IPS-15b (cell line): Measurements from ENCODE around the gene RANBP3L.
"Not testable (repeated sequence)": the region's sequence is repeated elsewhere in the genome, so short reads cannot be mapped to it uniquely, and the experiment has no call there.

ENCODE experiments used
- H3K27me3 ChIP-seq: one replicate; pipeline ENCODE4 v1.6.1; 2013; ENCODE audit warnings: low read length; ENCODE audit not compliant: control insufficient read depth, insufficient read depth
- H3K36me3 ChIP-seq: one replicate; pipeline ENCODE4 v1.6.1; 2013; ENCODE audit warnings: low read length; ENCODE audit not compliant: control insufficient read depth, insufficient read depth
- H3K4me1 ChIP-seq: one replicate; pipeline ENCODE4 v1.6.1; 2013; ENCODE audit warnings: mild to moderate bottlenecking, low read length; ENCODE audit not compliant: control insufficient read depth, insufficient read depth
- H3K4me3 ChIP-seq: one replicate; pipeline ENCODE4 v1.5.1; 2013; ENCODE audit warnings: low read depth, low read length
- H3K9ac ChIP-seq: one replicate; pipeline ENCODE4 v1.6.1; 2013; ENCODE audit warnings: low read depth, mild to moderate bottlenecking, low read length
- H3K9me3 ChIP-seq: one replicate; pipeline ENCODE4 v1.6.1; 2013; ENCODE audit warnings: mild to moderate bottlenecking, low read length; ENCODE audit not compliant: control insufficient read depth, insufficient read depth

The RANBP3L gene

GRCh38 chr5:36301858-36302603 is at the start of gene RANBP3L:
TSS of gene RANBP3L (minus strand) at chr5:36301902. CDS start at chr5:36301416, 486 bp downstream.
- no peak within 1 kb of the TSS for H3K9ac ChIP-seq
- H3K36me3 ChIP-seq = no peaks in the 10 kb centered on the region
- no peaks in the 10 kb centered on the region for H3K4me1 ChIP-seq
- no peak within 1 kb of the TSS for H3K4me3 ChIP-seq
- H3K27me3 ChIP-seq = no peaks in the 10 kb centered on the region
- H3K9me3 ChIP-seq = no peaks in the 10 kb centered on the region

- Histone ChIP-seq H3K36me3 (no peaks in the 10 kb centered on the region), H3K4me1 (no peaks in the 10 kb centered on the region), H3K27me3 (no peaks in the 10 kb centered on the region), H3K4me3 (no peak overlapping the region), H3K9ac (no peak overlapping the region), H3K9me3 (no peaks in the 10 kb centered on the region)
Observed at GRCh38 chr5:36346896-36347690, 45.4 kb upstream of the RANBP3L start.

GRCh38 chr5:36344899-36345298 is 43.2 kb upstream of the RANBP3L start:
- Histone ChIP-seq H3K9me3 (no peaks in the 10 kb centered on the region), H3K27me3 (no peaks in the 10 kb centered on the region), H3K4me3 (no peak overlapping the region), H3K4me1 (no peaks in the 10 kb centered on the region), H3K9ac (no peak overlapping the region), H3K36me3 (no peaks in the 10 kb centered on the region)

GRCh38 chr5:36341720-36342119 is 40.0 kb upstream of the RANBP3L start:
- H3K4me1 ChIP-seq, H3K27me3 ChIP-seq, H3K4me3 ChIP-seq, H3K9ac ChIP-seq, H3K9me3 ChIP-seq, H3K36me3 ChIP-seq: not testable (repeated sequence)

GRCh38 chr5:36337597-36337996 is 35.9 kb upstream of the RANBP3L start:
- Histone ChIP-seq H3K4me1 (no peaks in the 10 kb centered on the region), H3K9me3 (no peaks in the 10 kb centered on the region), H3K4me3 (no peak overlapping the region), H3K27me3 (no peaks in the 10 kb centered on the region), H3K36me3 (no peaks in the 10 kb centered on the region), H3K9ac (no peak overlapping the region)

GRCh38 chr5:36334315-36334714 is 32.6 kb upstream of the RANBP3L start:
- no peak overlapping the region for H3K4me3 ChIP-seq
- no peaks in the 10 kb centered on the region for H3K36me3 ChIP-seq
- H3K4me1 ChIP-seq = no peaks in the 10 kb centered on the region
- H3K9ac ChIP-seq = no peak overlapping the region
- H3K9me3 ChIP-seq = no peaks in the 10 kb centered on the region
- H3K27me3 ChIP-seq = no peaks in the 10 kb centered on the region

- not testable (repeated sequence) for H3K27me3 ChIP-seq
Observed at GRCh38 chr5:36332720-36333119, 31.0 kb upstream of the RANBP3L start.

GRCh38 chr5:36325196-36325595 is 23.5 kb upstream of the RANBP3L start:
- no peak overlapping the region for H3K9ac ChIP-seq
- no peaks in the 10 kb centered on the region for H3K27me3 ChIP-seq
- no peaks in the 10 kb centered on the region for H3K9me3 ChIP-seq
- no peaks in the 10 kb centered on the region for H3K4me1 ChIP-seq
- no peaks in the 10 kb centered on the region for H3K36me3 ChIP-seq
- no peak overlapping the region for H3K4me3 ChIP-seq

More at GRCh38 chr5:36332720-36333119, 31.0 kb upstream of the RANBP3L start:
- not testable (repeated sequence) for H3K9me3 ChIP-seq, H3K4me3 ChIP-seq, H3K36me3 ChIP-seq, H3K9ac ChIP-seq, H3K4me1 ChIP-seq

- Histone ChIP-seq H3K36me3 (no peaks in the 10 kb centered on the region), H3K4me1 (no peaks in the 10 kb centered on the region), H3K9me3 (no peaks in the 10 kb centered on the region), H3K4me3 (no peak overlapping the region), H3K27me3 (no peaks in the 10 kb centered on the region), H3K9ac (no peak overlapping the region)
Observed at GRCh38 chr5:36323926-36324781, 22.5 kb upstream of the RANBP3L start.

- no peaks in the 10 kb centered on the region for H3K4me1 ChIP-seq
- H3K9ac ChIP-seq = no peak overlapping the region
- no peak overlapping the region for H3K4me3 ChIP-seq
- no peaks in the 10 kb centered on the region for H3K9me3 ChIP-seq
- no peaks in the 10 kb centered on the region for H3K36me3 ChIP-seq
- no peaks in the 10 kb centered on the region for H3K27me3 ChIP-seq
Observed at GRCh38 chr5:36312953-36313672, 11.4 kb upstream of the RANBP3L start.

- Histone ChIP-seq H3K9me3 (no peaks in the 10 kb centered on the region), H3K36me3 (no peaks in the 10 kb centered on the region), H3K4me1 (no peaks in the 10 kb centered on the region), H3K27me3 (no peaks in the 10 kb centered on the region), H3K9ac (no peak overlapping the region), H3K4me3 (no peak overlapping the region)
Observed at GRCh38 chr5:36311956-36312355, 10.3 kb upstream of the RANBP3L start.
